PC-3 (cell line): ENCODE results near the gene SIRPB2. TPM values are rescaled to one million over a fixed set of nuclear protein-coding genes. Genes with fewer than 3 reads are reported as not detected.
A peak's percentile ranks its signal among the peaks of the same experiment; 100 is the strongest.

Experiments used
- ATAC-seq: fragments of 200-7000 bp; cut with Tn5 transposase; 2 replicates; pipeline ENCODE4 v1.9.1; 2020; ENCODE audit warnings: mild to moderate bottlenecking, moderate library complexity
- BruUV-seq: library from RNA; stranded (reverse); fragments of 400-500 nt; replicated peaks from 2 replicates; lab custom pipeline; 2021; lab: Mats Ljungman, UMichigan
- CTCF ChIA-PET: fragments of 300-600 bp; sonication (Branson Sonifier 250); formaldehyde crosslinking; loops from one replicate; lab custom pipeline; 2022; ENCODE audit warnings: antibody characterized with exemption; lab: Charles Lee
- POLR2A ChIA-PET: fragments of 300-600 bp; sonication (Branson Sonifier 250); formaldehyde crosslinking; loops from one replicate; lab custom pipeline; 2022; ENCODE audit warnings: antibody characterized with exemption; ENCODE audit not compliant: unreplicated experiment; lab: Charles Lee
- DNase-seq: peaks from one replicate; pipeline ENCODE4 v3.0.0-alpha.2; 2015
- H2AFZ ChIP-seq: fragments of 300-600 bp; sonication (generic); 2 replicates; pipeline ENCODE4 v1.6.0; 2016; ENCODE audit warnings: antibody characterized with exemption, low read length
- H3F3A ChIP-seq: fragments of 300-600 bp; sonication (generic); one replicate; pipeline ENCODE4 v1.6.0; 2017; ENCODE audit warnings: antibody characterized with exemption, low read length, control low read depth, mild to moderate bottlenecking; ENCODE audit not compliant: unreplicated experiment
- H3K27ac ChIP-seq: fragments of 300-600 bp; sonication (generic); 2 replicates; pipeline ENCODE4 v1.5.1; 2016; ENCODE audit warnings: mild to moderate bottlenecking, low read length
- H3K27me3 ChIP-seq: fragments of 300-600 bp; sonication (generic); 2 replicates; pipeline ENCODE4 v1.6.1; 2016; ENCODE audit warnings: low read length, mixed read lengths
- H3K36me3 ChIP-seq: fragments of 300-600 bp; sonication (generic); 2 replicates; pipeline ENCODE4 v1.6.1; 2016; ENCODE audit warnings: low read depth, mixed run types, low read length, mixed read lengths
- H3K4me1 ChIP-seq: fragments of 300-600 bp; sonication (generic); 2 replicates; pipeline ENCODE4 v1.5.1; 2016; ENCODE audit warnings: low read length; ENCODE audit not compliant: insufficient read depth
- H3K4me2 ChIP-seq: fragments of 300-600 bp; sonication (generic); 2 replicates; pipeline ENCODE4 v1.6.0; 2016; ENCODE audit warnings: low read length
- H3K4me3 ChIP-seq: fragments of 300-600 bp; sonication (generic); 2 replicates; pipeline ENCODE4 v1.5.1; 2016; ENCODE audit warnings: mild to moderate bottlenecking, low read length, mixed read lengths
- H3K79me2 ChIP-seq: fragments of 300-600 bp; sonication (generic); 2 replicates; pipeline ENCODE4 v1.6.1; 2017; ENCODE audit warnings: low read length, mixed read lengths
- H3K9ac ChIP-seq: fragments of 300-600 bp; sonication (generic); 2 replicates; pipeline ENCODE4 v1.6.0; 2016; ENCODE audit warnings: mild to moderate bottlenecking, low read length
- H3K9me2 ChIP-seq: fragments of 300-600 bp; sonication (generic); replicated peaks from 2 replicates; pipeline ENCODE4 v1.6.1; 2016; ENCODE audit warnings: mixed run types, low read length, mixed read lengths
- H3K9me3 ChIP-seq: fragments of 300-600 bp; sonication (generic); 2 replicates; pipeline ENCODE4 v1.6.1; 2016; ENCODE audit warnings: low read length, mixed read lengths
- H4K20me1 ChIP-seq: fragments of 300-600 bp; sonication (generic); 2 replicates; pipeline ENCODE4 v1.6.1; 2016; ENCODE audit warnings: low read length, mixed read lengths
- EZH2 ChIP-seq: fragments of 300-600 bp; sonication (generic); IDR thresholded peaks from one replicate; pipeline ENCODE4 v1.6.1; 2017; ENCODE audit warnings: antibody characterized with exemption, mild to moderate bottlenecking, low read length; ENCODE audit not compliant: unreplicated experiment
- EZH2phosphoT487 ChIP-seq: fragments of 300-600 bp; sonication (generic); IDR thresholded peaks from 2 replicates; pipeline ENCODE4 v1.6.1; 2018; ENCODE audit warnings: mild to moderate bottlenecking, antibody characterized with exemption, low read length, borderline replicate concordance
- intact Hi-C: fragments of 100-400 bp; cut with micrococcal nuclease; formaldehyde crosslinking; loops from 2 replicates; pipeline ENCODE4 v1.9.0; 2023
- total RNA-seq: library from RNA; depleted of rRNA; stranded (reverse); fragments of >200 nt; gene quantifications from 2 replicates; pipeline ENCODE4 v1.2.3, GENCODE V29; 2014; rRNA removed
- TF ChIP-seq, protein P1 (sequence below): fragments of 300-600 bp; sonication (generic); conservative IDR thresholded peaks from 2 replicates; pipeline ENCODE4 v1.5.1; 2017; ENCODE audit warnings: antibody characterized with exemption, low read depth, mild to moderate bottlenecking, low read length

SIRPB2 gene
- total RNA-seq, 1 experiment from 2014 or later = 2.1 TPM

DNA sequence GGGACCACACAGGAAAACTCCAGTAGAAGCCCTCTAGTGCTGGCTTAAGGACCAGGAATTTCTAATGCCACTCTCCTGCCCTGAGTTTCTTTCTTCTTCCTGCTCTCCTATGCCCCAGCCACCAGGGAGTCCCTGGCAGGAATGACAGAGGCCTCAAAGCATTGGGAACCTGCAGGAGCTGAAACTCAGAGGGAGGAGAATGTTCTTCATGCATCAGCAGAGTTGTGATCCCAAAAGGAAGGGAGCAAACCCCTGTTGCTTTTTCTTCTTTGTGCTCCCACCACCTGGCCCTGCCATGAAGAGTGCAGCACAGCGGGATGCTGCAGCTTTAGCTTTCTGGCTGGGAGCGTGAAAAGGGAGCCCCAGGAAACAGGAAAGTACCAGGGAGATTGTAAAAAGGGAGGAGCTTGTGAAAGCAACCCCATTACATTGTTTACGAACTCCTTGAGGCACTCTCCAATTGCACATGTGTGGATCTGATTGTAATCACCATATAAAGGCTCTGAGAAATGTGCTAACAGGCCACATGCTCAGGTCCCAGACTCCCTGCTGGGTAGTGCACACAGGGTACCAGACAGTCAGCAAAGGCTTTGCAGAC, 63.7 kb downstream of the SIRPB2 start:
- intact Hi-C loops = no loop called here
- H3K27ac ChIP-seq = no peak overlapping the region
- POLR2A ChIA-PET = interaction anchor here (0.5 kb wide), 1 partner anchor 75 kb away, joined by 3 read pairs; no protein-coding TSS in a partner anchor
- H3K9me2 ChIP-seq = no peaks in the 10 kb centered on the region
- no peaks in the 10 kb centered on the region for H3K27me3 ChIP-seq
- H3K79me2 ChIP-seq = no peaks in the 10 kb centered on the region
- H3K4me1 ChIP-seq = peaks cover 26% of the 10 kb centered on the region
- TF ChIP-seq, protein P1, sequence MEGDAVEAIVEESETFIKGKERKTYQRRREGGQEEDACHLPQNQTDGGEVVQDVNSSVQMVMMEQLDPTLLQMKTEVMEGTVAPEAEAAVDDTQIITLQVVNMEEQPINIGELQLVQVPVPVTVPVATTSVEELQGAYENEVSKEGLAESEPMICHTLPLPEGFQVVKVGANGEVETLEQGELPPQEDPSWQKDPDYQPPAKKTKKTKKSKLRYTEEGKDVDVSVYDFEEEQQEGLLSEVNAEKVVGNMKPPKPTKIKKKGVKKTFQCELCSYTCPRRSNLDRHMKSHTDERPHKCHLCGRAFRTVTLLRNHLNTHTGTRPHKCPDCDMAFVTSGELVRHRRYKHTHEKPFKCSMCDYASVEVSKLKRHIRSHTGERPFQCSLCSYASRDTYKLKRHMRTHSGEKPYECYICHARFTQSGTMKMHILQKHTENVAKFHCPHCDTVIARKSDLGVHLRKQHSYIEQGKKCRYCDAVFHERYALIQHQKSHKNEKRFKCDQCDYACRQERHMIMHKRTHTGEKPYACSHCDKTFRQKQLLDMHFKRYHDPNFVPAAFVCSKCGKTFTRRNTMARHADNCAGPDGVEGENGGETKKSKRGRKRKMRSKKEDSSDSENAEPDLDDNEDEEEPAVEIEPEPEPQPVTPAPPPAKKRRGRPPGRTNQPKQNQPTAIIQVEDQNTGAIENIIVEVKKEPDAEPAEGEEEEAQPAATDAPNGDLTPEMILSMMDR = peak; percentile 33; the same call in 1 of the 2 replicates
- TF ChIP-seq EZH2 = no peak
- TF ChIP-seq EZH2phosphoT487 = no peak
- H3K4me3 ChIP-seq = no peak overlapping the region
- no peaks in the 10 kb centered on the region for H3K9me3 ChIP-seq
- peak; percentile 56 for ATAC-seq
- no peak overlapping the region for H3K4me2 ChIP-seq
- DNase-seq = peak; percentile 30
- BruUV-seq = no TSS peak
- CTCF ChIA-PET = no interaction called here
- no peaks in the 10 kb centered on the region for H4K20me1 ChIP-seq
- no peak overlapping the region for H3K9ac ChIP-seq
- no peaks in the 10 kb centered on the region for H3K36me3 ChIP-seq
- H3F3A ChIP-seq = no peaks in the 10 kb centered on the region
- no peak overlapping the region for H2AFZ ChIP-seq

DNA sequence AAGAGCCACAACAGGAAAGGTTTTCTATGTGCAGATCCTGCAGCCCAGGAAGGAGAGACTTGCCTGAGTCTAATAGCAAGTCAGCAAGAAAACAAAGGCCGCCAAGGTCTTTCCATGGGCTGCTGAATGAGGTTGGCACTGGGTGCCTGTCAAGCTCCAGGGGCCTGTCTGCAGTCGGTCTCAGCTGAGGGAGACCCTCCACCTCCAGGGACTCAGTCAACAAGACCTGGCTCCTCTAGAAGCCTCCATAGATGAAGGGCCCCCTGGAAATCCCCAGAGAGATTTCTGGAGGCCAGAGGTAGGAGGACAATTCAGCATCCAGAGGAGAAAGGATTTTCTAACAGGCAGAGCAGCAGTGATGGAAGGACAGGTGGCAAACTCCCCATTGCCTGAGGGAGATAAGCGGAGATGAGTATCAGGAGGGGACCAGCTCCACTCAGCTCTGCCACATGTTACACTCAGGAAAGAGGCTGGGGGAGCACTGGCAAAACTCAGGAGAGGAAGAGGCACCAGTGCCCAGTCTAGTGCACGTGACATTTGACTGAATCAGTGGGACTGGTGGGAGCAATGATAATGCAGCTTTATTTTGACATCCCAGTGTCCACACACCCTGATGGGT, 64.9 kb downstream of the SIRPB2 start:
- Histone ChIP-seq H3K27me3 (no peaks in the 10 kb centered on the region), H4K20me1 (no peaks in the 10 kb centered on the region), H3K36me3 (no peaks in the 10 kb centered on the region), H3K4me1 (peaks cover 30% of the 10 kb centered on the region), H3K4me2 (no peak overlapping the region), H3K9me2 (no peaks in the 10 kb centered on the region), H3K9me3 (no peaks in the 10 kb centered on the region), H2AFZ (no peak overlapping the region), H3K9ac (no peak overlapping the region), H3F3A (no peaks in the 10 kb centered on the region), H3K27ac (no peak overlapping the region), H3K4me3 (no peak overlapping the region), H3K79me2 (no peaks in the 10 kb centered on the region)
- CTCF ChIA-PET = no interaction called here
- POLR2A ChIA-PET = interaction anchor here (0.7 kb wide), 1 partner anchor 17 kb away, joined by 3 read pairs; no protein-coding TSS in a partner anchor
- no peak for DNase-seq
- BruUV-seq = no TSS peak
- TF ChIP-seq EZH2 (no peak), EZH2phosphoT487 (no peak)
- TF ChIP-seq, protein P1 = no peak
- intact Hi-C loops = no loop called here
- no peak for ATAC-seq

Other genes with a start within 250 kb of the SIRPB2 start
- 21.4 and 24.9 TPM in 2 replicates for gene SNPH, start 225.1 kb downstream of the SIRPB2 start, total RNA-seq
- 14.4 and 25.5 TPM in 2 replicates for gene SDCBP2, start 162.3 kb downstream of the SIRPB2 start, total RNA-seq
- 178 and 198 TPM in 2 replicates for gene FKBP1A, start 98.4 kb downstream of the SIRPB2 start, total RNA-seq
- gene NSFL1C, start 24.6 kb downstream of the SIRPB2 start, total RNA-seq = 170 and 217 TPM in 2 replicates
- 0.18 and 0.23 TPM in 2 replicates for gene SIRPD, start 66.3 kb upstream of the SIRPB2 start, total RNA-seq
- 1.7 and 11.6 TPM in 2 replicates for gene SIRPB1, start 128.6 kb upstream of the SIRPB2 start, total RNA-seq
- 0.86 TPM in 1 of 2 replicates, not detected in the other for gene SIRPG, start 166.4 kb upstream of the SIRPB2 start, total RNA-seq